Skeletal muscle cell (primary cell): ENCODE measurements around the gene GALNS.

Experiments used
- DNase-seq: peaks from one replicate; pipeline ENCODE4 v3.0.0-alpha.2; 2010; ENCODE audit warnings: low read depth
- H3K4me3 ChIP-seq: 2 replicates; pipeline ENCODE4 v1.5.1; 2011; ENCODE audit warnings: low read depth, mild to moderate bottlenecking, control low read depth, low read length, moderate library complexity

The GALNS gene

GRCh38 chr16:88841521-88842307 lies 15.0 kb downstream of the GALNS start:
- no peak for DNase-seq
- no peak overlapping the region for H3K4me3 ChIP-seq

GRCh38 chr16:88840600-88841215 lies 16.0 kb downstream of the GALNS start:
- DNase-seq, result no peak

GRCh38 chr16:88839745-88840599 lies 16.8 kb downstream of the GALNS start:
- DNase-seq, result no peak
- no peak overlapping the region for H3K4me3 ChIP-seq

More at GRCh38 chr16:88840600-88841215, 16.0 kb downstream of the GALNS start:
- no peak overlapping the region for H3K4me3 ChIP-seq

- no peak overlapping the region for H3K4me3 ChIP-seq
- DNase-seq, result no peak
These were observed 17.7 kb downstream of the GALNS start for GRCh38 chr16:88839026-88839529.

GRCh38 chr16:88838566-88838965 lies 18.2 kb downstream of the GALNS start:
- no peak overlapping the region for H3K4me3 ChIP-seq
- DNase-seq, result no peak

- DNase-seq, result no peak
- no peak overlapping the region for H3K4me3 ChIP-seq
These were observed 18.9 kb downstream of the GALNS start for GRCh38 chr16:88837806-88838205.

GRCh38 chr16:88836791-88837190 lies 20.0 kb downstream of the GALNS start:
- no peak for DNase-seq
- H3K4me3 ChIP-seq, result no peak overlapping the region

- no peak for DNase-seq
- no peak overlapping the region for H3K4me3 ChIP-seq
These were observed 20.9 kb downstream of the GALNS start for GRCh38 chr16:88835818-88836217.

- H3K4me3 ChIP-seq, result no peak overlapping the region
These were observed 21.4 kb downstream of the GALNS start for GRCh38 chr16:88835383-88835782.

GRCh38 chr16:88834670-88835069 lies 22.1 kb downstream of the GALNS start:
- no peak overlapping the region for H3K4me3 ChIP-seq
- no peak for DNase-seq

More at GRCh38 chr16:88835383-88835782, 21.4 kb downstream of the GALNS start:
- no peak for DNase-seq

- DNase-seq, result no peak
- H3K4me3 ChIP-seq, result no peak overlapping the region
These were observed 23.7 kb downstream of the GALNS start for GRCh38 chr16:88833086-88833485.

- no peak for DNase-seq
- no peak overlapping the region for H3K4me3 ChIP-seq
These were observed 24.9 kb downstream of the GALNS start for GRCh38 chr16:88831838-88832237.

- no peak overlapping the region for H3K4me3 ChIP-seq
- no peak for DNase-seq
These were observed 26.0 kb downstream of the GALNS start for GRCh38 chr16:88830783-88831182.

GRCh38 chr16:88830258-88830657 lies 26.5 kb downstream of the GALNS start:
- no peak for DNase-seq

GRCh38 chr16:88828711-88829110 lies 28.0 kb downstream of the GALNS start:
- H3K4me3 ChIP-seq, result no peak overlapping the region
- DNase-seq, result no peak

More at GRCh38 chr16:88830258-88830657, 26.5 kb downstream of the GALNS start:
- H3K4me3 ChIP-seq, result no peak overlapping the region

- DNase-seq, result no peak
- H3K4me3 ChIP-seq, result no peak overlapping the region
These were observed 29.0 kb downstream of the GALNS start for GRCh38 chr16:88827727-88828126.

GRCh38 chr16:88826070-88826840 lies 30.5 kb downstream of the GALNS start:
- no peak for DNase-seq
- H3K4me3 ChIP-seq, result no peak overlapping the region

GRCh38 chr16:88825146-88825545 lies 31.6 kb downstream of the GALNS start:
- DNase-seq, result no peak
- no peak overlapping the region for H3K4me3 ChIP-seq
